HG03469 (cell line): ENCODE data around the gene MYO16.
"Not testable (repeated sequence)": the region's sequence is repeated elsewhere in the genome, so short reads cannot be mapped to it uniquely, and the experiment has no call there.

Source experiments
- ATAC-seq: cut with Tn5 transposase; IDR thresholded peaks from one replicate; pipeline ENCODE4 v1.9.1; 2021; ENCODE audit warnings: mild to moderate bottlenecking, moderate library complexity, moderate number of reproducible peaks; ENCODE audit not compliant: unreplicated experiment

The MYO16 gene

DNA sequence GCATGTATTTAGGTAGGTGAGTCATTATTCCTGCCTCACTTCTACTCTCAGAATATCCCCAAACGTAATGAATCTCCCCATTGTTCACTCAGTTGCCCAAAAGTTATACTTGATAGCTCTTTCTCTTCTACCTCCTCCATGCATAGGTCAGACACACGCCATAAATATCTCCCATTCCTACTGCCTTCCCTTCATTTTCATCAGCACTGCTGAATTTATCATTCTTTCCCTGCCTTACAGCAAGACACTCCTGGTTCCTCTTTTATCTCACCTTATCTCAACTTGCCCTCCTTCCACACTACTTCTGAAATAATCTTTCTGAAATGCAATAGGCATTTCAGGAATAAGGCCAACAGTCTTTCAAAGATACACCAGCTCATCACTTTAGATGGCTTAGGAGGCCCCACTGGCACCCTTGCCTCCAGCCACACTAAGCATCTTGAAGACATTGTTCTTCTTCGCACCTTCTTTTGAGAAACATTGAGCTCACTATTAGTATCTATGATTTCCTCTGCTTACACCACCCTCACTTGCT, 333.9 kb downstream of the MYO16 start:
- ATAC-seq = no peak

DNA sequence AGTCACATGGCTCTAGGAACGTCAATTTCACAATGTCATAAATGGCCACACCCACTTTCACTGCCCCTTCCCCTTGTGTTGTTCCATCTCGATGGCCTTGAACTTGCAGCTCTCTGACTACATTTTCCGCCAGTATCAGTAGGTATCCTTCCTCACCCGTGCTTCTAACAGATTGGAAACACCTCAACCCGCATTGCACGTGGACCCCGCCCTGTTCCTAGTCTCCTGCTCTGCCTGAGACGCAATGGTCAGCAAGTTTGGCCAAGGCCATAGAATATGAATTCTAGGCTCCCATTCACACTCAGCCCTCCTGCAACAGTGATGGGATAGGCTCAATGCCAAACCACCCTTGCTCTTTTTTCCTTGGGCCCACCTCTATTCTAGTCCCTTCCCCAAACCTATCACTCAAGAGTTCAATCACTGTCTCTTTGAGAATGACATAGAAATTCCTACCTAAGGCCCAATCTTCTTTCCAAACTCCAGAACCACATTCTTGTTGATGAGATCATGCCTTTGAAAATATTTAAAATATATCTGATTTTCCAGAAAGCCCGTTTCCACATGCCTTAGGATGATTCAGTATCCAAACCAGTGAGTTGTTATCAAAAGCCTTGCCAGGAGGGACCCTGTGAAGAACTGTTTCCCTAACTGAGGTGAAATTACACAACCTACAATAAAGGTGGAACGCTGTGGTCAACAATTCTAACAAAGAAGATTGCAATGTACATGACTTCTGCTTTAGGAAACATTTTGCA, 334.6 kb downstream of the MYO16 start:
- no peak for ATAC-seq

DNA sequence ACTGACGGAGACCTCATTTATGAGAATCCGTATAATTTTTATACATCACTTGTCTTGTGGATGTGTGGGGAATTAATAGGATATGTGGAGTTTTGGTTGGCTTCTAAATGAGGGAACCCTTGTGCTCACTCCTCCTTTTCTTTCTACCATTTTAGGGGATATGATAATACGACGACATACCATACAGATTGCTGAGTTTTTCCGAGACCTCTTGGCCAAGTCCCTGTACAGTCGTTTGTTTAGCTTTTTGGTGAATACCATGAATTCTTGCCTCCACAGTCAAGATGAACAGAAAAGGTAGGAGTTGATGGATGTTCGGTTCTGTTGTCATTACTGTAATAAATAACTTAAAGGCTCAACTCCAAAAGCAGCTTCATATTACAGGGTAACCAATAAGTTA, 335.2 kb downstream of the MYO16 start:
- no peak for ATAC-seq

DNA sequence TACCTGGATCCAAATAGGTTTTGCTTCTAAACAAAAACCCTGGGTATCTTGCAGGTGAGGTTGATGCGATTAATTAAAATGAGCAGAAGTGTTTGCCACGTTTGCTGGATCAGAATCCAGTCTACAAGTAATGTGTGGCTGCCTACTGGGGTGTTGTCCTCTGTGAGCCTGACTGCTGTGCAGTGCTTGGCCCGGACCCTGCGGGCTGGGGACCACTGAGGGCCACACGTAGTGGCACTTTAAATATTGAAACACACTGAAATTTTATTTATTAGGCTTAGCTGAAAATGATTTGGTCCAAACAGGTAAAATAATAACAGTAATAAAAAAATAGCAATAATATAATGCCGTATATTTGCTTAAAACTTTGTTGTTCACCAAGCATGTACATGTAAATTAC, 338.0 kb downstream of the MYO16 start:
- ATAC-seq = no peak

DNA sequence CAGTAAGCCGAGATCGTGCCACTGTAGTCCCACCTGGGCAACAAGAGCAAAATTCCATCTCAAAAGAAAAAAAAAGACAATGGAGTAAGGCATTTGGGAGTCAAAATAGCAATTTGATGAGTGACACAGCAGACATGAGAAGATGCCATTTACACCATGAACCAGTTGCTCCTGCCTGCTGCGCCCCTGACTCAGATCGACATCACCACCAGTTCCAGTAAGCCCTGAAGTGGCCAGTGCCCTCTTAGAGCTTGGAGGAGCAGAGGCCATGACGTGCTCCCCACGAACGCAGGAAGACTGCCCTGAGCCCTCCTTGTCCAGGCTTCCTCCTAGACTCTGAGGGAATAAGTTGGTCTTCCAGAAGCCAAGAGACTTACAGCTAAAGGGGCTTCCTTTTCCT, 339.2 kb downstream of the MYO16 start:
- ATAC-seq = no peak

DNA sequence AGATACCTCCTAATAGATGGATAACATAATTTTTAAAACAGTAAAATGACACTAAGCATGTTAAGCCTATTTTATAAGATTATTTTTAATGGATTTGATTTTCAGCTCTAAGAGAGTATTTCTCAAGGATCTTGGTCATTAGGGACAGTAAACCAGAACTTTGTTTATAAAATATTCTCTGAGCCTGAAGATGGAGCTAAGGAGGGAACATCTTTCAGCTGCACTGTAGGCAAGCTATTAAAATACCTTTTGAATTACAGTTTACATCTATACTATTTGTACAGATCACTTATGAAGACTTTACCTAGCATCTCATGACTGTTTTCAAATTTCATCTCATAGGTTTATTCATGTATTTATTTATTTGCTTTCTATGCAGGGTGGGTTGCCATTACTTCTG, 345.3 kb downstream of the MYO16 start:
- ATAC-seq = no peak

DNA sequence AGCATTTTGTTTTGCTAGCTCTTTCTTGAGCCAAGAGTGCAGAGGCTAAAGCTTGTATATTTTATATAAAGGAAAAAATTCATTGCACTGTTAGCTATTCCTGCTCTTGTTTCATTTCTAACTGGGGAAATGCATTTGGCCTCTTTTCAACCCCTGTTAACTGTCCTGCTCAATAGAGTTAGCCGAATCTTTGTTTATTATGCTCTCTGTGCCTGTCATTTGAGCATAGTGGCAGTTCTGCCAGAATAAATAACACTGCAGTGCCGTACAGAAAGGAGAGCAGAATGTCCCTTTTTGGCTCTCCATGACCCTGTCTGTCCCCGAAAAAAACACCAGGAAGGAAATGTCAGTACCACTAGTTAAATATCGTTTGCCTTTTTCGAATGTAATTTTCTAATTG, 350.8 kb downstream of the MYO16 start:
- no peak for ATAC-seq

DNA sequence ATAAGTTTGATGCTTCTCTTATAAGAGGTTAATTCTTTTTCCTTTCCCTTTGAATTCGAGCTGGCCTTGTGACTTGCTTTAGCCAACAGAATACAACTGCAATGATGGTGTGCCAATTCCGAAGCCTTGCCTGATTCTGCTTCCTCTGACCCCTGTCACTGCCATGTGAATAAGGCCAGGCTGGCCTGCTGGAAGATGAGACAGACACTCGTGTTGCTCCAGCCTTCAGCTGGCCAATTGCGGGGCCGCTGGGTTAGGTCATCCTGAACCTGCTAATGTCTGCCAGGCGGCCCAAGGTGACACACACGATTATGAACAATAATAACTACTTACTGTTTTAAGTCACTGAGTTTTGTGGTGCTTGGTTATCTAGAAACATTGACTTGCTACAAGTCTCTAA, 352.0 kb downstream of the MYO16 start:
- no peak for ATAC-seq

DNA sequence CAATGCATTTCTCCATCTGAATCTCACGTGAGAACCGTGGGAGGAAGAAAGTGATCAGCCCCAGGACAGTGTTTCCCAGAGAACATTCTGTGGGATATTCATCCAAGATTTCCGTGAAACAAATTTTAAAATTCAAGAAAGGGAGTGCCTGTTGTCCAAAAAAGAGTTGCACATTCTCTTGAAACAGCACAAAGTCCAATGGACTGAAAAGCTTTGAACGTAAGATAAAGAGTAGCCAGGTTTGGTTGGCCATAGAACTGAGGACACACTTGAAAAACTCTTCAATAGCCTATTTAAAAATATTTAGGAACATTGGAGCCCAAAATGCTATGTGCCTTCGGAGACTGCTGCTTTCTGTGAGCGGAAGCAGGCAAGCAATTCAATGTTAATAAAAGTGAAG, 353.9 kb downstream of the MYO16 start:
- no peak for ATAC-seq

DNA sequence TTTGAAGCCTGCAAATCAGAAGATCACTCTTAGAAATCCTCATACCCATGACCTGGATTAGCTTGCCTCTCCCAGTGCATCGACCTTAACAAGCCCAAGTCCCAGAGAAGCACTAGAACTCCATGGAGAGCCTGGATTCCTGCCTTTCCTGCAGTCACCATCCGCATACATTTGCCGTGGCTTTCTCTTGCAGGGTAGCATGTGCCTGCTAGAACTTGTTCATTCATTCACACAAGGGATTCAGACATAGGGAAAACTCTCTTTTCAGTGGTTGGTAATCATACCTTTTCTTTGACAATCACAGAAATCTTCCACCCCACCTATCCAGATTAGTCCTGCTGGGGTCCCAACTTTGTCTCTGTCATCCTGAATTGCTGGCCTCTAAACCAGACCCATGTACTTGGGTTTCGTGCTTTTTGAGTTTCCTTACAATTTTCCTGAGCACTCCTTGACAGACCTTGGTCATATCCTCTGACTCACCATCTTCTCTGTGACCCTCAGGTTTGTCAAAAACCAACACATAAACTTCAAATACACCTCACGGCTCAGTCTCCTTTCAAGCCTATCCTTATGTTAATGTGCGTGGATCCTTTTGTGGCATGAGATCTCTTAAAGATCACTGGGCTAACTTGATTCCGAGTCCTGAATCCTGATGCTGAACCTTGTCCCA, 355.0 kb downstream of the MYO16 start:
- ATAC-seq = no peak

DNA sequence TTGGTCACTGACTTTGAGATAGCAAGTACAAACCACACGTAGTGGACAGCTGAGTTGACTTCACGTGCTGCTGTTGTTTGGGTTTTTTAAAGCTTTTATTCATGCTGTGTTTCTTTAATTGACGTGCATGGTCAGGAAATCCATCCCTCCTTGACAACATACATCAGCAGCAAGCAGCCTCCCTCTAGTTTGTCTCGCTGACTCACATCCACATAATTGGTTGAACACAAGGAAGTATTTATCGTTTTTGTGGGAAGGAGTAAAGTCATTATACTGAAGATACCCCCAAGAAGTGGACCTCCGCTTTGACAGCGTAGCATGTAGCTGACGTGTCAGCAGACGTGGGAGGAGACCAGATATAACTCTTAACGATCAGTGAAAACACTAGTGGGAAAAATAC, 355.8 kb downstream of the MYO16 start:
- no peak for ATAC-seq

DNA sequence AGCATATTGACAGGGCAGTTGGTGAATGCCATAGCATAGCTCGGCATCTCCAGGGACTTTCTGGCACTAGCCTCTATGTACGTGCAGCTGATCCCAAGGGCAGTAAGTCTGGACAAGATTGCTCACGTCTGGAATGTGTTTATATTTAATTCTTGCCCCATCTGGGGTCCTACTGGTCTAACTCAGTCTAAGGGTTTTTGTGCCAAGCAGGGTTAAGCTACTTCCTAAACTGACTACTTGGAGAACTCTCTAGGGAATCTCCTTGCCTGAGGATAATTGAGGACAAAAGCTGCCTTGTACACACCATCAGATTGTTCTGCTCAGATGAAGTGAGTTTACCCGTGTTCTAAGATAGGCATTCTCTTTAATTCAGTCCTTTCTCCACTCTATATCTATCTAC, 358.1 kb downstream of the MYO16 start:
- ATAC-seq = no peak

DNA sequence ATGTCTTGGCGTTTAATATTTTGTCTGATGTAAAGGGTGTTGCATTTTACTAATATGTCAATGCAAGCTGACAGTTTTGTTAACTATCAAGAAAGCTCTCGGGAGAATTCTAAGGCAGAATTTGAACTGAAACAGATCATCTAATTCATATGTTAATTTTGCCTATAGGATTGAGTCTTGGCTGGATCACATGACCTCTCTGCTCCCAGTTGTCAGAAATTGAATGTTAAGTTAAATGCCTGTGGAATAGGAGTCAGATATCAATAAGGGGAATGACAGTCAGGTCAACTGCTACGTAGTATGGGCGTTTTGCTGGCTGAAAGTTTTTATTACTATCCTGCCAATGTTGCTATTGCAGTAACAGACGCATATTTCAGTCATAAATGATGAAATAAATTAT, 358.5 kb downstream of the MYO16 start:
- ATAC-seq = no peak

DNA sequence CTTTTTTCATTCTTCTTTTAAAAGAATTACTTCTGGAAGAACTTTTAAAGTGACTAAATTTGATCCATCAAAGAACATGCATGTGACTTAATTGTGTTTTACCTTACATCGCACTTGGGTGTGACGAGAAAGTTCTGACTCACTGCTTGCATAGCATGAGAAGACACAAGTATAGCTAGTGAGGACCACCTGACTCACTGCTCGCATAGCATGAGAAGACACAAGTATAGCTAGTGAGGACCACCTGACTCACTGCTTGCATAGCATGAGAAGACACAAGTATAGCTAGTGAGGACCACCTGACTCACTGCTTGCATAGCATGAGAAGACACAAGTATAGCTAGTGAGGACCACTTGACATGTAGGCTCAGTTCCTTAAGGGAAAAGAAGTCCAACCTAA, 362.0 kb downstream of the MYO16 start:
- not testable (repeated sequence) for ATAC-seq

DNA sequence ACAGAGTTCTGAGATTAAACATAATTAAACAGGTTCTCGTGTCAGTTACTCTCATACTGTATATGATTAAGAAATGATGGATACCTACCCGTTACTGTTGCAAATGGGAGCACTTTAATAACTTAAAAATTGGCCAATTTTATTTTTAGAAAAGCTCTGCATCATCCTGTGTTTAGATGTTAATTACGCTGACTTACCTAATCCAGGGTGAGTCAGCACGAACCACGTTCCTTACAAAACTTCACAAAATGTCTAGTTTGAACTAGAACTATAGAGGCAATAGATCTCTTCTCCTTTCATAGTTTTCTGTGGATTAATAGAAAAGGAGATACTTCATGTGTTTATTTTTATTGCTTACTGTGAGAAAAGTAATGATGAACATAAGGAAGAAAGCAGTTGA, 363.9 kb downstream of the MYO16 start:
- ATAC-seq = no peak

DNA sequence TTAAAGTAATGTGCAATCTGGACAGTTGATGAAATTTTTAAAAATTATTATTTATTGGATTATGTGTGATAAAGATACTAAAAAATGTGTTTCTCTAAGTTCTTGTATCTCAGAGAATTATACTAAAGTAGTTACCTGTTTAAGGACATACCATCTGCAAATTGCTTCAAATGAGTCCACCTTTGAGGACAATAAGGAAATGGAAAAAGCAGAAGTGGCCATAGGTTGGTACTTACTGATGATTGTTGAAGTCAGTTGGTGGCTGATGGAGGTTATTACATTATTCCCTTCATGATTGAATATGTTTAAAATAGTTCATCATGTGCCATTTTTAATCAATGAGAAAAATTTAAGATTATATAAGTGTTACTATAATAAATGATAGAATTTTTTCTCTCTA, 367.0 kb downstream of the MYO16 start:
- ATAC-seq = no peak

DNA sequence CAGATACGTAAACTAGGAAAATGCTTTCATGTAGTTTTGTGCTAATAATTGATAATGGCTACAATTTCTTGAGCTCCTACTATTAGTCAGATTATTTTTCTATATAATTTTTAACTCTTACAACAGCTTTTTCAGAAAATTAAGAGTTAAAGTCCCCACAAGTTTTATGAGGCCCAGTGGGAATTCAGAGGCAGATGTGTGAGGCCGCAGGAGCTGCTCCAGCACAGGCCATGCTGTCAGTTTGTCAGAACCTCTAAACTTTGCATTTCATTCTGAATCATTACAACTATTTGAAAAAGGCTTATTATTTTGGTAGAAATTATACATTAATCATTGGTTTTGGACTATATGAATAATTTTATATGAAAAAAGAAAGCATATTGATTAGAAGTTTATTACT, 370.8 kb downstream of the MYO16 start:
- no peak for ATAC-seq

DNA sequence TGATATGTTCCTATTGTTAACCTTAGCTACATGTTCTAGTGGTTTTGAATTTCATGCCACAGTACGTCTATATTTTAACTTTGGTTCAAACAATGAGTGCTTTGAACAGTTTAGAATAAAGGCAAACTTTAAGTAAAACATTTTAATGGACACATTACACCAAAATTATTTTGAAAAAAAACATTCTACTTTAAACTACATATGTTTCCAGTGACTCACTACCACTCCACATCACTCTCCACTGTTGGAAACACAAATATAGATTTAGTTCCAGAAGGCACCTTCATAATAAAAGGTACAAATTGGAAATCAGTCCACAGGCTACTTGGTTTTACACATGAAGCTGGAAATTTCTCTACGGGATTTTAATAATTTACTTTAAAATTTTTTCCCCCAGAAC, 373.5 kb downstream of the MYO16 start:
- no peak for ATAC-seq

DNA sequence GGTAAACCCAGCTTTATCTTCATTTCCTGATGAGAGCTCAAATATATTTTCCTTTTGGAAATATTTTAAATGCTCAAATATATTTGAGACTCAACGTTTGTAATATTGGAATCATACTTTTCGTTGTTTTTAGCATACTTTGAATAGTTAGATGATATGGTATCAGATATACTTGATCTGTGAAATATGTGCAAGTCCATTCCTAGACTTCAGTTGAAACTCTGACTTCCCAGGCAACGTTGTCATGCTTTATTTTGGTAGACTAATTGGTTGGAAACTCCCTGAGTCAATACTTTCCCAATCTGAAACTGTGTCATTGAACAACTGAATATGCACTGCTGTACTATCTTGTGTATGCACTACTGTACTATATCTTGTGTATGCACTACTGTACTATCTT, 378.5 kb downstream of the MYO16 start:
- ATAC-seq = no peak

DNA sequence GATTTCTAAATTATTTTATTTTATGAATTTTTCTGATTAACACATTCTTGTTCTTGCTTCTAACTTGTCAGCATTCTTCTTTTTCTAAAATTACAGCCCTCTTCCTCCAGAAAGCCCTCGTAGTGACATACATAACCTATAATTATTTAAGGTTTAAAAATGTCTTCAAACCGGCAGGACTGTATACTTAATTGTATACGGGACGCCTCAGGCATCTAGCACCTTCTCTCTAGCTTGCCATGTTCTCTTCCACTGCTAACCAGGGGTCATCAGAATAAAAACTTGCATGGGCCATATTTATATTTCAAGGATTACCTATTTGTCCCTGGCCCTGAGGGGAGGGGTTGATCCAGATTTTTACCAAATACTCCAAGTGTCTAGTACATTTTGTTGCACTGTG, 380.3 kb downstream of the MYO16 start:
- no peak for ATAC-seq

DNA sequence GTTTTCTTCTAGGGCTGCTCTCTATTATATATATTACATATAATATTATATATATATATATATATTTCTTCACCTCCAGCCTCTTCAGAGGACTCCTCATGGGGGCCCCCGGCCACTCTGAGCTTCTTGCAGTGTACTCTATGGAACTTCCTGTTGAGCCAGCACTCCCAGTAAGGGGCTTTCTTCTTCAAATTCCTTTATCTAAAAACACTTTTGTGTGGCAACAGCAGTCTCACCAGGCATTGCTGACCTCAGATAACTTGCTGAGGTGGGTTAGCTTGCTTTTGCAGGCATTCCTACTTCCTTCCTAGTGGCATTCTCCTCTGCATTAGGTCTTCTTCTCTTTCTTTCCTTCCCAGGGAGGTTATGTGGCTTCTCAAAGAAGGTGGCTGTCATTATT, 381.5 kb downstream of the MYO16 start:
- no peak for ATAC-seq

DNA sequence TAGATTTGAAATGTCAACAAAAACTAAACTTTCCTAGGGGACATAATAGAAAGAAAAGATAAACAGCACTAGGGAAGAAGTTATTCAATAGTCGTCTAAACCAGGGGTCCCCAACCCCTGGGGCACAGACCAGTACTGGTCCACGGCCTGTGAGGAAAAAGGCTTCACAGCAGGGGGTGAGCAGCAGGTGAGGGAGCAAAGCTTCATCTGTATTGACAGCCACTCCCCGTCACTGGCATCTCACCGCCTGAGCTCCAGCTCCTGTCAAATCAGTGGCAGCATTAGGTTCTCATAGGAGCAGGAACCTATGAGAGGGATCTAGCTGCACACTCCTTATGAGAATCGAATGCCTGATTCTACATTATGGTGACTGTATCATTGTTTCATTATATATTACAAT, 382.7 kb downstream of the MYO16 start:
- ATAC-seq = no peak

DNA sequence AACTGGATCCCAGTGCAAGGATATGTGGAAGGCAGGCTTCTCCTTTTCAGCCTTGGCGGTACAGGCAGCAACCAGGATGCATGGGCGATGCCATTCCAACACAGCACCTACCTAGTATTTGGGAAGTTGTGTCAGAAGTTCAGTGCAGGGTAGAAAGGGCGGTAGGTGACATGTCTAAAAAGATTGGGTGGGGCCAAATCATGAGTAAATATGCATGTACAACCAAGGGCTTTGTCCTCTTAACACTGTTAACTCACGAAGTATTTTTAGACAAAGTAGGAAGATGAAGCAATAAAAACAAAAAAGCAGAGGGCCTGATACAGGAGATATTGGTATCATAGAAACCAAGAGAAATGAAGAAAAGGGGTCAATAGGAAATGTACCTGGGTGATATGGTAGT, 392.1 kb downstream of the MYO16 start:
- no peak for ATAC-seq
